Endothelial cell of umbilical vein (primary cell): Measurements from ENCODE around the gene MYT1. TPM values are rescaled to one million over a fixed set of nuclear protein-coding genes. Genes with fewer than 3 reads are reported as not detected.

Experiments used
- BruUV-seq: library from RNA; stranded (reverse); fragments of 400-500 nt; replicated peaks from 2 replicates; lab custom pipeline; 2021; lab: Mats Ljungman, UMichigan
- CTCF ChIA-PET: fragments of 300-600, 350-600 bp; sonication (Branson Sonifier 250); formaldehyde crosslinking; loops from one replicate; lab custom pipeline; 2021; ENCODE audit warnings: antibody characterized with exemption, inconsistent platforms; lab: Charles Lee
- POLR2A ChIA-PET: fragments of 300-600, 350-600 bp; sonication (Branson Sonifier 250); formaldehyde crosslinking; loops from one replicate; lab custom pipeline; 2021; ENCODE audit warnings: antibody characterized with exemption, inconsistent platforms; lab: Charles Lee
- DNase-seq: peaks from one replicate; pipeline ENCODE4 v3.0.0-alpha.2; 2011; ENCODE audit warnings: low read depth, low spot score
- FAIRE-seq: peaks from 2 replicates; lab custom pipeline; 2011; peaks lifted over from hg19 to GRCh38; lab: Jason Lieb, UNC
- H2AFZ ChIP-seq: 2 replicates; pipeline ENCODE4 v1.6.0; 2012; ENCODE audit warnings: low read depth, low read length, control low read depth, inconsistent platforms
- H3K27ac ChIP-seq: 2 replicates; pipeline ENCODE4 v1.5.1; 2011; ENCODE audit warnings: low read depth, mild to moderate bottlenecking, control low read depth, low read length, moderate library complexity; ENCODE audit not compliant: insufficient read depth
- H3K27me3 ChIP-seq, 2 experiments: 2 replicates each; pipeline versions ENCODE4 v1.6.0 to v1.6.1; 2011; ENCODE audit warnings: low read length in 2 of 2, mixed read lengths in 1 of 2; ENCODE audit not compliant: control insufficient read depth in 2 of 2, insufficient read depth in 2 of 2
- H3K36me3 ChIP-seq, 2 experiments: 2 replicates in 1 of 2; 3 replicates in 1 of 2; pipeline ENCODE4 v1.5.1; 2011; ENCODE audit warnings: low read length in 2 of 2, mild to moderate bottlenecking in 1 of 2, moderate library complexity in 1 of 2; ENCODE audit not compliant: control insufficient read depth in 2 of 2, insufficient read depth in 2 of 2; ENCODE audit errors: extremely low read depth in 1 of 2
- H3K4me1 ChIP-seq: 3 replicates; pipeline ENCODE4 v1.5.1; 2011; ENCODE audit warnings: mild to moderate bottlenecking, low read length; ENCODE audit not compliant: control insufficient read depth, insufficient read depth; ENCODE audit errors: extremely low read depth
- H3K4me2 ChIP-seq: 2 replicates; pipeline ENCODE4 v1.6.1; 2011; ENCODE audit warnings: low read length, control low read depth, mixed read lengths; ENCODE audit not compliant: insufficient read depth
- H3K4me3 ChIP-seq, 3 experiments: fragments of 200-600 bp in 1 of 3; sonication (generic), shearing (Covaris generic) in 1 of 3; replicated peaks in 1 of 3; 2 replicates each; pipeline ENCODE4 v1.5.1; 2011 to 2016; ENCODE audit warnings: control low read depth in 3 of 3, low read length in 3 of 3, mild to moderate bottlenecking in 2 of 3, inconsistent platforms in 1 of 3, low read depth in 1 of 3, moderate library complexity in 1 of 3; ENCODE audit not compliant: insufficient read depth in 1 of 3
- H3K79me2 ChIP-seq: 2 replicates; pipeline ENCODE4 v1.6.0; 2012; ENCODE audit warnings: low read length, inconsistent platforms; ENCODE audit not compliant: control insufficient read depth, insufficient read depth
- H3K9ac ChIP-seq: replicated peaks from 2 replicates; pipeline ENCODE3; 2011; ENCODE audit warnings: low read length, control low read depth; ENCODE audit not compliant: insufficient read depth; ENCODE audit errors: extremely low read depth
- H3K9me1 ChIP-seq: replicated peaks from 3 replicates; pipeline ENCODE4 v1.6.0; 2011; ENCODE audit warnings: mild to moderate bottlenecking, low read length; ENCODE audit not compliant: control insufficient read depth, insufficient read depth; ENCODE audit errors: extremely low read depth
- H3K9me3 ChIP-seq: replicated peaks from 2 replicates; pipeline ENCODE4 v1.5.1; 2012; ENCODE audit warnings: low read length, inconsistent platforms; ENCODE audit not compliant: control insufficient read depth, insufficient read depth
- H4K20me1 ChIP-seq: replicated peaks from 2 replicates; pipeline ENCODE3; 2011; ENCODE audit warnings: mild to moderate bottlenecking, low read length; ENCODE audit not compliant: control insufficient read depth, insufficient read depth; ENCODE audit errors: extremely low read depth
- EZH2 ChIP-seq: IDR thresholded peaks from 2 replicates; pipeline ENCODE4 v1.6.1; 2012; ENCODE audit warnings: borderline replicate concordance, low read depth, mild to moderate bottlenecking, moderate library complexity, low read length, inconsistent platforms; ENCODE audit not compliant: severe bottlenecking
- FOS ChIP-seq: IDR thresholded peaks from 2 replicates; pipeline ENCODE4 v1.6.1; 2011; ENCODE audit warnings: mild to moderate bottlenecking, low read length, moderate library complexity, borderline replicate concordance; ENCODE audit not compliant: insufficient read depth
- GATA2 ChIP-seq: IDR thresholded peaks from 2 replicates; pipeline ENCODE4 v1.7.0; 2011; ENCODE audit warnings: low read depth, mild to moderate bottlenecking, moderate library complexity, mixed read lengths, low read length; ENCODE audit not compliant: insufficient read length, insufficient read depth
- JUN ChIP-seq: IDR thresholded peaks from 2 replicates; pipeline ENCODE4 v1.6.1; 2011; ENCODE audit warnings: borderline replicate concordance, low read depth; ENCODE audit not compliant: insufficient read length, insufficient read depth
- MYC ChIP-seq: IDR thresholded peaks from one replicate; pipeline ENCODE4 v1.6.1; 2011; ENCODE audit warnings: mild to moderate bottlenecking, low read depth, low read length
- POLR2A ChIP-seq: IDR thresholded peaks from 2 replicates; pipeline ENCODE4 v1.6.1; 2012; ENCODE audit warnings: low read depth, mild to moderate bottlenecking, control low read depth, low read length
- POLR2AphosphoS5 ChIP-seq: IDR thresholded peaks from 2 replicates; pipeline ENCODE4 v1.6.1; 2012; ENCODE audit warnings: low read depth, mild to moderate bottlenecking, control low read depth, low read length, moderate library complexity; ENCODE audit not compliant: insufficient read depth
- dilution Hi-C: fragments of 300-500 bp; cut with MboI; formaldehyde crosslinking; loops from one replicate; pipeline ENCODE4 v1.15.0; 2019; ENCODE audit warnings: low sequenced_read_pairs; ENCODE audit not compliant: extremely low pct_ligation_motif_present
- intact Hi-C: fragments of 100-400 bp; cut with micrococcal nuclease; formaldehyde crosslinking; loops from one replicate; pipeline ENCODE4 v1.10.0; 2022
- polyA plus RNA-seq, 4 experiments: library from polyadenylated mRNA; depleted of rRNA in 3 of 4; stranded (reverse) in 3 of 4; unstranded in 1 of 4; fragments of >200 nt; gene quantifications; 2 replicates each; pipeline versions ENCODE4 v1.2.1 to v1.2.3, GENCODE V29; 2011 to 2012; ENCODE audit warnings: missing spikeins in 1 of 4
- total RNA-seq: library from RNA; stranded (reverse); gene quantifications from 2 replicates; pipeline ENCODE4 v1.2.3, GENCODE V29; 2021
- TF ChIP-seq, protein P1 (sequence below): IDR thresholded peaks from 2 replicates; pipeline ENCODE4 v1.6.1; 2011; ENCODE audit not compliant: insufficient read depth, insufficient read length
- TF ChIP-seq, protein P2 (sequence below), 2 donors: IDR thresholded peaks; 1 replicate in 1 of 2; 2 replicates in 1 of 2; pipeline ENCODE4 v1.5.1; 2011; ENCODE audit warnings: low read length in 2 of 2, mild to moderate bottlenecking in 2 of 2, moderate library complexity in 2 of 2, control low read depth in 1 of 2, inconsistent platforms in 1 of 2, low read depth in 1 of 2; ENCODE audit not compliant: insufficient read depth in 1 of 2; ENCODE audit errors: extremely low read depth in 1 of 2

MYT1 gene
- total and polyA plus RNA-seq, 2 donors (not counting 3 experiments of a cell fraction or from before 2014, with no cell fraction given) = not detected

DNA sequence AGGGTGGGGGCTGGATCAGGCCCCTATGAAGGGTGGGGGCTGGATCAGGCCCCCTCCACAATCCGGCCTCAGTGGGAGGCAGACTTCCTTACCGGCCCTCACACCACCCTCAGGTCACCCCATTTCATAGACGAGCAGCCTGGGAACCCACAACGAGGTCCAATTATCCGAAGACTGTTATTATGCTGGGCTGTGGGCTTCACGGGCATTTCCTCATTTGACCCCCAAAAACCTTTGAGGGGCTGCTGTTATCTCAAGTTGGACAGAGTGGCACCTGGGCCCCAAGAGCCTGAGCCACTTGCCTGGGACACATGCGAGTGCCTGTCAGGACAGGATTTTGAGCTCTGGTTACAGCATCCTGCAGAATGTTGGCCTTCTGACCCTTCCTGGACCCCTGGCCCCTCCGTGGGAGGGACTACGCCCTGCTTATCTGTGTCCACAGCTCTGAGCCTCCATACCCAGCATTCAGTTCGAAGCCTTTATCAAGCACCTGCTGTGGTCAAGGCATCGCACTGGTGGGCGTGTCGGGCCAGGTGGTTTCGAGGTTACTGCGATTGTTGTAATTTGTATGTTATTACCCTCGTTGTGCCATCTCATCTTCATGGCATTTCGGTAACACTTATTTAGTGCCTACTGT, 56.8 kb downstream of the MYT1 start:
- intact Hi-C loops = no loop called here
- ChIA-PET CTCF (no interaction called here), POLR2A (no interaction called here)
- FAIRE-seq (no peak), DNase-seq (no peak)
- no peaks in the 10 kb centered on the region for H3K9me3 ChIP-seq
- H3K9me1 ChIP-seq = no peaks in the 10 kb centered on the region
- no peak overlapping the region for H3K27ac ChIP-seq
- no peaks in the 10 kb centered on the region for H3K36me3 ChIP-seq
- H4K20me1 ChIP-seq = no peaks in the 10 kb centered on the region
- no peaks in the 10 kb centered on the region for H3K27me3 ChIP-seq
- dilution Hi-C loops = no loop called here
- H3K4me1 ChIP-seq = peaks cover 6% of the 10 kb centered on the region
- TF ChIP-seq, protein P1, sequence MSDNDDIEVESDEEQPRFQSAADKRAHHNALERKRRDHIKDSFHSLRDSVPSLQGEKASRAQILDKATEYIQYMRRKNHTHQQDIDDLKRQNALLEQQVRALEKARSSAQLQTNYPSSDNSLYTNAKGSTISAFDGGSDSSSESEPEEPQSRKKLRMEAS = no peak
- TF ChIP-seq GATA2 = no peak
- no TSS peak for BruUV-seq
- no peak overlapping the region for H3K4me3 ChIP-seq
- H3K9ac ChIP-seq = no peak overlapping the region
- no peak overlapping the region for H2AFZ ChIP-seq
- H3K79me2 ChIP-seq = no peaks in the 10 kb centered on the region
- no peak overlapping the region for H3K4me2 ChIP-seq

DNA sequence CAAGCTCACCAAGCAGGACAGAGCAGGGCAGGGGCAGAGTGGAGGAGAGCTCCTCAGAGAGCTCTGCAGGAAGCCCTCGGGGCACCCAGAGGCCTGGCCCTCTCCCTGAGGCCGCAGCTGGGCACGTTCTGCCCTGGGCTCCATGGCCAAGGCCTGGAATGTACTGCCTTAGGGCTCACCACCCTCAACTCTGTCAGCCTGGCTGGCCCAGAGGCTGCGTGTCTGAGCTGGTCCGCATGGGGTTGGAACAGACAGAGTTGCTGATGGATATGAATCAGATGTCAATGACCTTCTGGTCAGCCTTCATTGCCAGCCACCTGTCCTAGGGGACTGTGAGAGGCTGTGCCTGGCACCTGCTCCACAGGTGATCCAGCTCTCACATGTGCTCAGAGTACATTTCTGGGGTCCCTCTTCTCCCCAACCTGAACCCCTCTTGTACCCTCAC, 58.1 kb downstream of the MYT1 start:
- BruUV-seq = no TSS peak
- H3K27ac ChIP-seq = no peak overlapping the region
- dilution Hi-C loops (no loop called here), intact Hi-C loops (no loop called here)
- no peaks in the 10 kb centered on the region for H3K36me3 ChIP-seq
- H3K79me2 ChIP-seq = no peaks in the 10 kb centered on the region
- no peak overlapping the region for H3K4me3 ChIP-seq
- no peaks in the 10 kb centered on the region for H3K9me3 ChIP-seq
- H3K27me3 ChIP-seq = no peaks in the 10 kb centered on the region
- no peak for TF ChIP-seq MYC
- no peak for TF ChIP-seq GATA2
- TF ChIP-seq, protein P1 = no peak
- no peak for TF ChIP-seq EZH2
- TF ChIP-seq POLR2AphosphoS5 = no peak
- no peak for TF ChIP-seq POLR2A
- TF ChIP-seq FOS = no peak
- TF ChIP-seq, protein P2, sequence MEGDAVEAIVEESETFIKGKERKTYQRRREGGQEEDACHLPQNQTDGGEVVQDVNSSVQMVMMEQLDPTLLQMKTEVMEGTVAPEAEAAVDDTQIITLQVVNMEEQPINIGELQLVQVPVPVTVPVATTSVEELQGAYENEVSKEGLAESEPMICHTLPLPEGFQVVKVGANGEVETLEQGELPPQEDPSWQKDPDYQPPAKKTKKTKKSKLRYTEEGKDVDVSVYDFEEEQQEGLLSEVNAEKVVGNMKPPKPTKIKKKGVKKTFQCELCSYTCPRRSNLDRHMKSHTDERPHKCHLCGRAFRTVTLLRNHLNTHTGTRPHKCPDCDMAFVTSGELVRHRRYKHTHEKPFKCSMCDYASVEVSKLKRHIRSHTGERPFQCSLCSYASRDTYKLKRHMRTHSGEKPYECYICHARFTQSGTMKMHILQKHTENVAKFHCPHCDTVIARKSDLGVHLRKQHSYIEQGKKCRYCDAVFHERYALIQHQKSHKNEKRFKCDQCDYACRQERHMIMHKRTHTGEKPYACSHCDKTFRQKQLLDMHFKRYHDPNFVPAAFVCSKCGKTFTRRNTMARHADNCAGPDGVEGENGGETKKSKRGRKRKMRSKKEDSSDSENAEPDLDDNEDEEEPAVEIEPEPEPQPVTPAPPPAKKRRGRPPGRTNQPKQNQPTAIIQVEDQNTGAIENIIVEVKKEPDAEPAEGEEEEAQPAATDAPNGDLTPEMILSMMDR (IDR thresholded peaks at IDR 0.05; ENCODE audit: extremely low read depth in 1 of 2, insufficient read depth in 1 of 2, low read depth in 1 of 2, low read length in 2 of 2) = no peak
- TF ChIP-seq JUN = no peak
- H2AFZ ChIP-seq = no peak overlapping the region
- FAIRE-seq (no peak), DNase-seq (no peak)
- H3K9ac ChIP-seq = no peak overlapping the region
- CTCF ChIA-PET = interaction anchor here (0.6 to 1.9 kb wide), 2 partner anchors 32 to 726 kb away, joined by 3 to 4 read pairs; no protein-coding TSS in a partner anchor
- peaks cover 6% of the 10 kb centered on the region for H3K4me1 ChIP-seq
- POLR2A ChIA-PET = no interaction called here
- H3K9me1 ChIP-seq = no peaks in the 10 kb centered on the region
- H3K4me2 ChIP-seq = no peak overlapping the region
- no peaks in the 10 kb centered on the region for H4K20me1 ChIP-seq
